ENCODE data around the gene IL1R2.

DNA sequence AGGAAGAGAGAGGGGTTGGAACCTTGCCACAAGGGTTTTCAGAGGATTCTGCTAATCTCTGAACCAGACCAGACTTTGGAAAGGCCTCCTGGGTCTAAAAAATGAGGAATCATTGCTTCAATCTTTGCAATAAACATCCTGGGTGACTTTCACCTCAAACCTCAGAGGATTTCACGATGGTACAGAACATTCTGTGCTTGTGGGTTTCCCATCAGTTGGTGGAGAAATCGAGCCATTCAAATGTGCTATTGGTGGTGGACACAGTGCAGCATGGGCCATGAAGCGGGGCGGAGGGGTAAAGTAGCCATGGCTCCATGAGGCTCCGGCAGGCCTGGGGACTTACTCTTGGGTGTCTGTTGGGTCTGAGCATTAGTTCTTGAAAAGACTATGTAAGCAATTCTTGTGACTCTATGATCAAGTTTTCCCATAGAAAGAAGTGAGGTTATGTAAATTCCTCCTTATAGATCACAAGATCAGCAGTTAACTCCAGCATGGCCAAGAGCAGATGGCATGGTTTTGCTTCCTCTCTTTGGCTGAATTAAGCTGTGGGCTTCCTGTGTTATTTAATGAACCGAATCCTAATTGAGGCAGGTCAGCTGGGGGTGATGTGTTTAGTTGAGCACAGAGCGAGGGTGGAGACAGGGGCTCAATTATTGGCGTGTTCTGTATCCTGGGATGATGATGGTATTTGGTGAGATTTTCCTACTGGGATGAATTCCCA lies 1.9 kb upstream of the IL1R2 start:
- TF ChIP-seq, protein P1, sequence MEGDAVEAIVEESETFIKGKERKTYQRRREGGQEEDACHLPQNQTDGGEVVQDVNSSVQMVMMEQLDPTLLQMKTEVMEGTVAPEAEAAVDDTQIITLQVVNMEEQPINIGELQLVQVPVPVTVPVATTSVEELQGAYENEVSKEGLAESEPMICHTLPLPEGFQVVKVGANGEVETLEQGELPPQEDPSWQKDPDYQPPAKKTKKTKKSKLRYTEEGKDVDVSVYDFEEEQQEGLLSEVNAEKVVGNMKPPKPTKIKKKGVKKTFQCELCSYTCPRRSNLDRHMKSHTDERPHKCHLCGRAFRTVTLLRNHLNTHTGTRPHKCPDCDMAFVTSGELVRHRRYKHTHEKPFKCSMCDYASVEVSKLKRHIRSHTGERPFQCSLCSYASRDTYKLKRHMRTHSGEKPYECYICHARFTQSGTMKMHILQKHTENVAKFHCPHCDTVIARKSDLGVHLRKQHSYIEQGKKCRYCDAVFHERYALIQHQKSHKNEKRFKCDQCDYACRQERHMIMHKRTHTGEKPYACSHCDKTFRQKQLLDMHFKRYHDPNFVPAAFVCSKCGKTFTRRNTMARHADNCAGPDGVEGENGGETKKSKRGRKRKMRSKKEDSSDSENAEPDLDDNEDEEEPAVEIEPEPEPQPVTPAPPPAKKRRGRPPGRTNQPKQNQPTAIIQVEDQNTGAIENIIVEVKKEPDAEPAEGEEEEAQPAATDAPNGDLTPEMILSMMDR (IDR thresholded peaks at IDR 0.05) = no peak
- no peak for TF ChIP-seq POLR2AphosphoS5 (IDR thresholded peaks at IDR 0.05)
- no peak for TF ChIP-seq POLR2A (IDR thresholded peaks at IDR 0.05)

All from prostate gland (tissue), 2 donors.